Erythroblast (primary cell): ENCODE measurements around the gene ZNF821.

ENCODE experiments used
- GATA1 ChIP-seq: IDR thresholded peaks from 2 replicates; pipeline ENCODE4 v1.6.1; 2011; ENCODE audit warnings: low read depth, mild to moderate bottlenecking, control low read depth, low read length, moderate library complexity
- POLR2A ChIP-seq: IDR thresholded peaks from 2 replicates; pipeline ENCODE4 v1.6.1; 2011; ENCODE audit warnings: mild to moderate bottlenecking, low read length

- TF ChIP-seq POLR2A (no peak), GATA1 (no peak)
Measured at GRCh38 chr16:71885261-71885650, 1.3 kb upstream of the ZNF821 start.
